Mucosa of descending colon (tissue), 3 donors: ENCODE data around the gene SLC25A43. TPM values are rescaled to one million over a fixed set of nuclear protein-coding genes. Genes with fewer than 3 reads are reported as not detected.

Experiments used
- ATAC-seq: fragments of 200-7000 bp; cut with Tn5 transposase; one replicate; pipeline ENCODE4 v1.9.1; 2020; ENCODE audit warnings: mild to moderate bottlenecking, moderate library complexity
- DNase-seq, 3 donors: peaks; one replicate each; pipeline ENCODE4 v3.0.0-alpha.2; 2020
- H3K36me3 ChIP-seq: fragments of 200-600 bp; one replicate; pipeline ENCODE4 v1.8.0; 2021; ENCODE audit warnings: low read depth, mild to moderate bottlenecking
- H3K4me1 ChIP-seq: fragments of 200-600 bp; one replicate; pipeline ENCODE4 v1.8.0; 2021; ENCODE audit warnings: low read depth, mild to moderate bottlenecking
- H3K4me3 ChIP-seq: fragments of 200-600 bp; one replicate; pipeline ENCODE4 v1.8.0; 2021; ENCODE audit warnings: mild to moderate bottlenecking
- H3K9me3 ChIP-seq: fragments of 200-600 bp; one replicate; pipeline ENCODE4 v1.8.0; 2021; ENCODE audit warnings: mild to moderate bottlenecking
- intact Hi-C, 2 donors: fragments of 100-400 bp; cut with DNase I in 1 of 2; cut with micrococcal nuclease in 1 of 2; formaldehyde crosslinking; loops; one replicate each; pipeline versions ENCODE4 v1.11.0 to v1.11.1; 2022; cut with DNase I, micrococcal nuclease
- total RNA-seq, 3 donors: library from RNA; stranded (reverse); fragmentation: NEBNext Ultra II Directional in 2 of 3; extraction: Animal tissue kit (Norgen Biotek cat#: 25700) in 2 of 3; gene quantifications; one replicate each; pipeline versions ENCODE4 v1.2.1 to v1.2.4, GENCODE V29; 2021 to 2023
- TF ChIP-seq, protein P1 (sequence below): fragments of 200-600 bp; IDR thresholded peaks from one replicate; pipeline ENCODE4 v1.8.0; 2022; ENCODE audit warnings: antibody characterized with exemption, mild to moderate bottlenecking
- donor health status: DM: no; HTN: no; CAD: no; lungs with moderate emphysema.
- donor health status: DM: no; HTN: no; CAD: no.
- donor health status: DM: no; HTN: yes; CAD: no.

The SLC25A43 gene
- total RNA-seq, 3 donors from 2014 or later = 19.3 to 31.2 (median 23.3) TPM

DNA sequence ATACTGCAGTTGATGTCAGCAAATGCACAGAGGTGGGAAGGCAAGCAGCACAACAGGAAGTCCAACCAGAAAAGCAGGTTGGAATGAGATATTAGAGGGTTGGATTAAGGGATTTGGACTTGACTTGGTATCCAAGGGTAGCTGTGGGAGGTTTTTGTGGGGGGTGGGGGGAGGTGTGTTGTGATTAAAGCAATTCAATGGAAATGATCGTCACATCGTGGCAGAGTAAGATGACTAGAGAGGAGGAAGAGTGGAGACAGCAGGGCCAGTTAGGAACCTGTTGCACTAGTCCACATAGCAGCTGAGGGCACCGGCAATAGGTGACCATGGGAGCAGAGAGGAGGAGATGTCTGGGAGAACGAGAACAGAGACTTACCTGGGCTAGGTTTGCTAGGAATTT, 2.4 kb downstream of the SLC25A43 start:
- intact Hi-C loops = no loop called here
- H3K4me3 ChIP-seq = no peak overlapping the region
- ATAC-seq (no peak), DNase-seq (no peak)
- peaks cover 4% of the 10 kb centered on the region for H3K4me1 ChIP-seq
- TF ChIP-seq, protein P1, sequence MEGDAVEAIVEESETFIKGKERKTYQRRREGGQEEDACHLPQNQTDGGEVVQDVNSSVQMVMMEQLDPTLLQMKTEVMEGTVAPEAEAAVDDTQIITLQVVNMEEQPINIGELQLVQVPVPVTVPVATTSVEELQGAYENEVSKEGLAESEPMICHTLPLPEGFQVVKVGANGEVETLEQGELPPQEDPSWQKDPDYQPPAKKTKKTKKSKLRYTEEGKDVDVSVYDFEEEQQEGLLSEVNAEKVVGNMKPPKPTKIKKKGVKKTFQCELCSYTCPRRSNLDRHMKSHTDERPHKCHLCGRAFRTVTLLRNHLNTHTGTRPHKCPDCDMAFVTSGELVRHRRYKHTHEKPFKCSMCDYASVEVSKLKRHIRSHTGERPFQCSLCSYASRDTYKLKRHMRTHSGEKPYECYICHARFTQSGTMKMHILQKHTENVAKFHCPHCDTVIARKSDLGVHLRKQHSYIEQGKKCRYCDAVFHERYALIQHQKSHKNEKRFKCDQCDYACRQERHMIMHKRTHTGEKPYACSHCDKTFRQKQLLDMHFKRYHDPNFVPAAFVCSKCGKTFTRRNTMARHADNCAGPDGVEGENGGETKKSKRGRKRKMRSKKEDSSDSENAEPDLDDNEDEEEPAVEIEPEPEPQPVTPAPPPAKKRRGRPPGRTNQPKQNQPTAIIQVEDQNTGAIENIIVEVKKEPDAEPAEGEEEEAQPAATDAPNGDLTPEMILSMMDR = no peak
- no peaks in the 10 kb centered on the region for H3K36me3 ChIP-seq
- no peaks in the 10 kb centered on the region for H3K9me3 ChIP-seq

DNA sequence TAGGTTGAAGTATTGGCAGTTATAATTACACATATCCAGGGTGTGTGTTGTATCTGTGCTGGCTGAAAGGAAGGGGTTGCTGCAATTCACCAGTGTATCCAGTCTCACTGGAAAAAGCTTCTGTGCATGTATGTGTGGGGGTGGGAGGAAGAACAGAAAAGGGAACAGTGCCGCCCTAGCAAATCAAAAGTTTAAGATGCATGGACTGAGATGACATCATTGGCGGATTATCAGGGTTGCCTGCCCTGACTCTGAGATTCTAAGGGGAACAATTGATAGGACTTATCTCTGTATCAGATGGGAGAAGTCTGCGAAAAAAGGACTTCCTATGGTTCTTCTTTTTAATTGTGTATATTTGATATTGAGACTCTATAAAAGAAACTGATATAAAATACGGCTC, 3.5 kb downstream of the SLC25A43 start:
- Histone ChIP-seq H3K4me3 (no peak overlapping the region), H3K4me1 (peaks cover 4% of the 10 kb centered on the region), H3K36me3 (no peaks in the 10 kb centered on the region), H3K9me3 (no peaks in the 10 kb centered on the region)
- TF ChIP-seq, protein P1 = no peak
- ATAC-seq (no peak), DNase-seq (no peak)
- intact Hi-C loops = no loop called here

- intact Hi-C loops = no loop called here
- Histone ChIP-seq H3K4me1 (peaks cover 6% of the 10 kb centered on the region), H3K9me3 (no peaks in the 10 kb centered on the region), H3K4me3 (no peak overlapping the region), H3K36me3 (no peaks in the 10 kb centered on the region)
- no peak for DNase-seq
- peak; percentile 30 for ATAC-seq
- TF ChIP-seq, protein P1 = no peak
These were observed 7.6 kb downstream of the SLC25A43 start for GRCh38 chrX:119406776-119407175.

DNA sequence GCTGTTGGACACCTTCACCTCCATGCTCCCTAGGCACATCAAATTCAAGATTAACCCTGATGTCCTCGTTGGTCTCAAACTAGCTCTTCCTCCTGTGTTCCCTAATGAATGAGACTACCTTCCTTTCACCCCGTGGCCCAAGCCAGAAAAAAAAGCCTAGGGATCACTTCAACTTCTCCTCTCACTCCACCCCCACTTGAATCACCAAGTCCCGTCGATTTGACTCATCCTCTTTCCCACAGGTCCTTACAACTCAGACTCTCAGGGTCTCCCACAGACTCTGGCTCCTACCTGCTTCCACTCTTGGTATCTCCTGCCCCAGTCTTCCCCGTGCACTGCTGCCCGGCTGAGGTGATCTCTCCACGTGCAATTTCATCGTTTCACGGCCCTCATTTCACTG, 8.5 kb downstream of the SLC25A43 start:
- H3K36me3 ChIP-seq = no peaks in the 10 kb centered on the region

GRCh38 chrX:119410027-119410819, 11.1 kb downstream of the SLC25A43 start:
- Histone ChIP-seq H3K9me3 (no peaks in the 10 kb centered on the region), H3K4me1 (peaks cover 6% of the 10 kb centered on the region), H3K36me3 (no peaks in the 10 kb centered on the region), H3K4me3 (no peak overlapping the region)
- intact Hi-C loops = no loop called here
- DNase-seq = peak; percentile 79 to 82 (median 80)
- TF ChIP-seq, protein P1 = no peak
- ATAC-seq = peak; percentile 88

More for the DNA sequence above, 8.5 kb downstream of the SLC25A43 start:
- ATAC-seq = no peak
- peaks cover 6% of the 10 kb centered on the region for H3K4me1 ChIP-seq
- DNase-seq = no peak
- TF ChIP-seq, protein P1 = no peak
- intact Hi-C loops = no loop called here
- no peak overlapping the region for H3K4me3 ChIP-seq
- H3K9me3 ChIP-seq = no peaks in the 10 kb centered on the region
